RWPE1 (cell line): ENCODE data around the gene TPPP2.

Experiments used
- CTCF ChIA-PET: fragments of 350-600 bp; sonication (Branson Sonifier 250); formaldehyde crosslinking; extraction: SDS; loops from one replicate; lab custom pipeline; 2021; lab: Yijun Ruan, JAX
- POLR2A ChIA-PET: fragments of 400-600 bp; formaldehyde crosslinking; extraction: SDS; loops from one replicate; lab custom pipeline; 2020; ENCODE audit warnings: antibody characterized with exemption; ENCODE audit not compliant: low non-redundant PET; lab: Yijun Ruan, JAX
- DNase-seq: peaks from one replicate; pipeline ENCODE4 v3.0.0; 2012; ENCODE audit warnings: low spot score
- H3K27ac ChIP-seq: fragments of 450-650 bp; 2 replicates; pipeline ENCODE4 v1.5.1; 2017
- TF ChIP-seq, protein P1 (sequence below): fragments of 450-650 bp; conservative IDR thresholded peaks from 2 replicates; pipeline ENCODE4 v1.5.1; 2017; ENCODE audit warnings: low read depth, mild to moderate bottlenecking

The TPPP2 gene

DNA sequence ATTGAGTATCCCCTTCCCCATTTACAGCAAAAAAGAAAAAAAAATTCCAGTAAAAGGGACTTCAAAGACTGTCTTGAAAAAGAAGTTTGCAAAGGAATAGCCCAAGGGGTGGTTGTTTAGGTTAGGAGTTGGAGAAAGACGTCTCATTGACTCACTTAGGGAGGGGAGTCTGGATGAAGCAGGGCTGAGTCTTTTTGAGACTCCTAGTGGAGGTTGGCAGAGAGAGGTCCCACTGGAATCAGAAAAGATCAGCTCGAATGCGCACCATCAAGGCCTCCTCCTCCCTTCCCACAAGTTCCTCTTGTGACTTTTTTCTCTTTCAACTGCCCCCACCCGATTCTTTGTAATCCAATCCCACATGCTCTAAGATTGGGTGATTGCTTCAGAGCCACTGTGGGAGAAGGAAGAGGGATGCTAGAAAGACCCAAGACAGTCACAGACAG, 42.0 kb downstream of the TPPP2 start:
- CTCF ChIA-PET = interaction anchor here (0.6 to 3.0 kb wide), 6 partner anchors 11 to 552 kb away, joined by 3 to 31 read pairs (median 4); no protein-coding TSS in a partner anchor
- DNase-seq = no peak
- peak overlapping the region; percentile 83 for H3K27ac ChIP-seq
- TF ChIP-seq, protein P1, sequence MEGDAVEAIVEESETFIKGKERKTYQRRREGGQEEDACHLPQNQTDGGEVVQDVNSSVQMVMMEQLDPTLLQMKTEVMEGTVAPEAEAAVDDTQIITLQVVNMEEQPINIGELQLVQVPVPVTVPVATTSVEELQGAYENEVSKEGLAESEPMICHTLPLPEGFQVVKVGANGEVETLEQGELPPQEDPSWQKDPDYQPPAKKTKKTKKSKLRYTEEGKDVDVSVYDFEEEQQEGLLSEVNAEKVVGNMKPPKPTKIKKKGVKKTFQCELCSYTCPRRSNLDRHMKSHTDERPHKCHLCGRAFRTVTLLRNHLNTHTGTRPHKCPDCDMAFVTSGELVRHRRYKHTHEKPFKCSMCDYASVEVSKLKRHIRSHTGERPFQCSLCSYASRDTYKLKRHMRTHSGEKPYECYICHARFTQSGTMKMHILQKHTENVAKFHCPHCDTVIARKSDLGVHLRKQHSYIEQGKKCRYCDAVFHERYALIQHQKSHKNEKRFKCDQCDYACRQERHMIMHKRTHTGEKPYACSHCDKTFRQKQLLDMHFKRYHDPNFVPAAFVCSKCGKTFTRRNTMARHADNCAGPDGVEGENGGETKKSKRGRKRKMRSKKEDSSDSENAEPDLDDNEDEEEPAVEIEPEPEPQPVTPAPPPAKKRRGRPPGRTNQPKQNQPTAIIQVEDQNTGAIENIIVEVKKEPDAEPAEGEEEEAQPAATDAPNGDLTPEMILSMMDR = no peak
- POLR2A ChIA-PET = no interaction called here

DNA sequence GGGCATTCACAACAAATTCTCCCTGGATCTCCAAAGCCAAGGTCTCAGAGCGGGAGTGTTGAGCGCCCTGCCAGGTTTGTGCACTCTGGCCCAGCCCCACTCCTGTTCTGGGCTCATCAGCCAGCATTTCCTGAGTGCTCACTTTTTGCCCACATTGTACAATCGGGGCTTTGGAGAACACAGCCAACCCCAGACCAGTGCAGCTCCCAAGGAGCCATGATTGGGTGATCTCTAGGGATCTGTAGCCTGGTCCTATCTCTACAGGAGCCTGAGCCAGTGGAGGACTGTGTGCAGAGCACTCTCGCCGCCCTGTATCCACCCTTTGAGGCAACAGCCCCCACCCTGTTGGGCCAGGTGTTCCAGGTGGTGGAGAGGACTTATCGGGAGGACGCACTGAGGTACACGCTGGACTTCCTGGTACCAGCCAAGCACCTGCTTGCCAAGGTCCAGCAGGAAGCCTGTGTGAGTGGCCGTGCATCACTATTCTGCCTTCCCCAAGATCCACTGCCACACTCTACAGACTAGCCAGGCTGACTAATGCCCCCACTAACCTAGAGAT, 42.8 kb downstream of the TPPP2 start:
- no peak overlapping the region for H3K27ac ChIP-seq
- TF ChIP-seq, protein P1 = no peak
- DNase-seq = no peak
- ChIA-PET POLR2A (no interaction called here), CTCF (interaction anchor here (0.6 to 3.0 kb wide), 4 partner anchors 20 to 102 kb away, joined by 3 to 21 read pairs (median 4); no protein-coding TSS in a partner anchor)

DNA sequence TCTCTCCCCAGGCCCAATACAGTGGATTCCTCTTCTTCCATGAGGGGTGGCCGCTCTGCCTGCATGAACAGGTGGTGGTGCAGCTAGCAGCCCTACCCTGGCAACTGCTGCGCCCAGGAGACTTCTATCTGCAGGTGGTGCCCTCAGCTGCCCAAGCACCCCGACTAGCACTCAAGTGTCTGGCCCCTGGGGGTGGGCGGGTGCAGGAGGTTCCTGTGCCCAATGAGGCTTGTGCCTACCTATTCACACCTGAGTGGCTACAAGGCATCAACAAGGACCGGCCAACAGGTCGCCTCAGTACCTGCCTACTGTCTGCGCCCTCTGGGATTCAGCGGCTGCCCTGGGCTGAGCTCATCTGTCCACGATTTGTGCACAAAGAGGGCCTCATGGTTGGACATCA, 43.9 kb downstream of the TPPP2 start:
- DNase-seq = no peak
- TF ChIP-seq, protein P1 = no peak
- ChIA-PET CTCF (interaction anchor here (0.6 to 1.8 kb wide), 5 partner anchors 16 to 93 kb away, joined by 3 to 5 read pairs (median 4); no protein-coding TSS in a partner anchor), POLR2A (interaction anchor here (0.6 kb wide), 1 partner anchor 20 kb away, joined by 5 read pairs; no protein-coding TSS in a partner anchor)
- H3K27ac ChIP-seq = no peak overlapping the region

DNA sequence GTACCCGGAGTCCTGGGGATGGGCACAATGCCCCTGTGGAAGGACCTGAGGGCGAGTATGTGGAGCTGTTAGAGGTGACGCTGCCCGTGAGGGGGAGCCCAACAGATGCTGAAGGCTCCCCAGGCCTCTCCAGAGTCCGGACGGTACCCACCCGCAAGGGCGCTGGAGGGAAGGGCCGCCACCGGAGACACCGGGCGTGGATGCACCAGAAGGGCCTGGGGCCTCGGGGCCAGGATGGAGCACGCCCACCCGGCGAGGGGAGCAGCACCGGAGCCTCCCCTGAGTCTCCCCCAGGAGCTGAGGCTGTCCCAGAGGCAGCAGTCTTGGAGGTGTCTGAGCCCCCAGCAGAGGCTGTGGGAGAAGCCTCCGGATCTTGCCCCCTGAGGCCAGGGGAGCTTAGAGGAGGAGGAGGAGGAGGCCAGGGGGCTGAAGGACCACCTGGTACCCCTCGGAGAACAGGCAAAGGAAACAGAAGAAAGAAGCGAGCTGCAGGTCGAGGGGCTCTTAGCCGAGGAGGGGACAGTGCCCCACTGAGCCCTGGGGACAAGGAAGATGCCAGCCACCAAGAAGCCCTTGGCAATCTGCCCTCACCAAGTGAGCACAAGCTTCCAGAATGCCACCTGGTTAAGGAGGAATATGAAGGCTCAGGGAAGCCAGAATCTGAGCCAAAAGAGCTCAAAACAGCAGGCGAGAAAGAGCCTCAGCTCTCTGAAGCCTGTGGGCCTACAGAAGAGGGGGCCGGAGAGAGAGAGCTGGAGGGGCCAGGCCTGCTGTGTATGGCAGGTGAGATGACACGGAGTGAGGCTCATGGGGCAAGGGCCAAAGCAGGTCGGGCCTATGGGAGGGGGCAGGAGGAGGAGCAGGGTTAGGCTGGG, 44.6 kb downstream of the TPPP2 start:
- POLR2A ChIA-PET = no interaction called here
- no peak overlapping the region for H3K27ac ChIP-seq
- DNase-seq = no peak

DNA sequence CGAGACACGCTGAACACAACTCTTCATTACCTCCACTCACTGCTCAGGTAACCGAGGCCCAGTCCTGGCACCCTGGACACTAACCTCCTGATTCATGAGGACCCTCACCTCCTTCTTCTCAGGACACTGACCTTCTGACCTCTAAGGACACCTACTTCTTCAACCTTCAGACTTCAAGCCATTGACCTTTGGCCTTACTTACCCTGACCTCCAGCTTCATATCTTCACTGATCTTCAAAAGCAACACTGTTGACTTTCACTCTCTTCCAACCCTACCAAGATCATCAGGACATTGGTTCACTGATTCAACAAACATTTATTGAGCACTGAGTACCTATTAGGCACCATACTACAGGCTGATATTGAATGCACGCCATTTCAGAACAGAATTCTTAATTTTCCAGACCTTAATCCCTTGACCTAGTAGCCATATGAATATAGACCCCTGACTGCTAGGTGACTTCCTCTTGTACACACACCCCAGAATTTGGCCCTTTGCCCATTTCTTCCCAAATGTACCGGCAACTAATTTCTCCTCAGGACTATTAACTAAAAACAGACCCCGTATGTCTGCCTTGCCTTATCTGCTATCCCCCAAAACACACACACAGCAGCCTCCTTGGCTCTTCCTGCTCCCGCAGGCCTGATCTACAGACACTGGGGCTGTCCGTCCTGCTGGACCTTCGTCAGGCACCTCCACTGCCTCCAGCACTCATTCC, 45.9 kb downstream of the TPPP2 start:
- POLR2A ChIA-PET = no interaction called here
- no peak overlapping the region for H3K27ac ChIP-seq
- TF ChIP-seq, protein P1 = no peak
- CTCF ChIA-PET = interaction anchor here (1.0 to 1.8 kb wide), 3 partner anchors 14 to 29 kb away, joined by 3 to 6 read pairs (median 4); no protein-coding TSS in a partner anchor
- DNase-seq = no peak

More for the DNA sequence above, 44.6 kb downstream of the TPPP2 start:
- CTCF ChIA-PET = interaction anchor here (0.7 to 1.8 kb wide), 7 partner anchors 11 to 60 kb away, joined by 3 to 6 read pairs (median 3); no protein-coding TSS in a partner anchor
- TF ChIP-seq, protein P1 = no peak
